ENCODE measurements around the gene SNX2.
"Not testable (repeated sequence)": the region's sequence is repeated elsewhere in the genome, so short reads cannot be mapped to it uniquely, and the experiment has no call there.

Gene SNX2

GRCh38 chr5:122774861-122775549 is at the start of gene SNX2:
SNX2 (plus strand) TSS chr5:122775080; CDS start chr5:122775104, 24 bp downstream.
- peak; percentile 74 for DNase-seq (ENCODE audit: low read depth)

- DNase-seq (ENCODE audit: low read depth), result peak; percentile 50
Measured at GRCh38 chr5:122727112-122727541, 47.8 kb upstream of the SNX2 start.

- no peak for DNase-seq (ENCODE audit: low read depth)
Measured at GRCh38 chr5:122730037-122730436, 44.8 kb upstream of the SNX2 start.

GRCh38 chr5:122730456-122730855 is 44.4 kb upstream of the SNX2 start:
- no peak for DNase-seq (ENCODE audit: low read depth)

- DNase-seq (ENCODE audit: low read depth), result no peak
Measured at GRCh38 chr5:122736086-122736845, 38.6 kb upstream of the SNX2 start.

- no peak for DNase-seq (ENCODE audit: low read depth)
Measured at GRCh38 chr5:122738088-122738487, 36.8 kb upstream of the SNX2 start.

GRCh38 chr5:122741681-122742080 is 33.2 kb upstream of the SNX2 start:
- DNase-seq (ENCODE audit: low read depth), result no peak

GRCh38 chr5:122743261-122743660 is 31.6 kb upstream of the SNX2 start:
- DNase-seq (ENCODE audit: low read depth), result no peak

- no peak for DNase-seq (ENCODE audit: low read depth)
Measured at GRCh38 chr5:122745597-122745996, 29.3 kb upstream of the SNX2 start.

GRCh38 chr5:122749886-122750285 is 25.0 kb upstream of the SNX2 start:
- DNase-seq (ENCODE audit: low read depth), result no peak

GRCh38 chr5:122751293-122751782 is 23.5 kb upstream of the SNX2 start:
- no peak for DNase-seq (ENCODE audit: low read depth)

- peak; percentile 42 for DNase-seq (ENCODE audit: low read depth)
Measured at GRCh38 chr5:122753500-122753899, 21.4 kb upstream of the SNX2 start.

GRCh38 chr5:122755783-122756182 is 19.1 kb upstream of the SNX2 start:
- no peak for DNase-seq (ENCODE audit: low read depth)

- DNase-seq (ENCODE audit: low read depth), result peak; percentile 89
Measured at GRCh38 chr5:122756264-122756911, 18.5 kb upstream of the SNX2 start.

GRCh38 chr5:122757285-122757684 is 17.6 kb upstream of the SNX2 start:
- no peak for DNase-seq (ENCODE audit: low read depth)

- DNase-seq (ENCODE audit: low read depth), result no peak
Measured at GRCh38 chr5:122759241-122760070, 15.4 kb upstream of the SNX2 start.

- DNase-seq (ENCODE audit: low read depth), result no peak
Measured at GRCh38 chr5:122760236-122760635, 14.6 kb upstream of the SNX2 start.

GRCh38 chr5:122761115-122761514 is 13.8 kb upstream of the SNX2 start:
- no peak for DNase-seq (ENCODE audit: low read depth)

- not testable (repeated sequence) for DNase-seq (ENCODE audit: low read depth)
Measured at GRCh38 chr5:122761896-122762295, 13.0 kb upstream of the SNX2 start.

GRCh38 chr5:122766130-122766529 is 8.8 kb upstream of the SNX2 start:
- DNase-seq (ENCODE audit: low read depth), result no peak

- DNase-seq (ENCODE audit: low read depth), result no peak
Measured at GRCh38 chr5:122770477-122770876, 4.4 kb upstream of the SNX2 start.

- no peak for DNase-seq (ENCODE audit: low read depth)
Measured at GRCh38 chr5:122772446-122772845, 2.4 kb upstream of the SNX2 start.

Data from fibroblast of the conjunctiva (primary cell).